Panc1 (cell line): ENCODE results near the gene DOCK3. TPM values are rescaled to one million over a fixed set of nuclear protein-coding genes. Genes with fewer than 3 reads are reported as not detected.

Source experiments
- ATAC-seq: fragments of 200-7000 bp; cut with Tn5 transposase; 2 replicates; pipeline ENCODE4 v1.9.1; 2020; ENCODE audit warnings: mild to moderate bottlenecking, moderate library complexity
- BruUV-seq: library from RNA; stranded (reverse); fragments of 400-500 nt; replicated peaks from 2 replicates; lab custom pipeline; 2021; lab: Mats Ljungman, UMichigan
- CTCF ChIA-PET: fragments of 300-600 bp; sonication (Branson Sonifier 250); formaldehyde crosslinking; loops from one replicate; lab custom pipeline; 2022; ENCODE audit warnings: antibody characterized with exemption; lab: Charles Lee
- POLR2A ChIA-PET: fragments of 300-600 bp; sonication (Branson Sonifier 250); formaldehyde crosslinking; loops from one replicate; lab custom pipeline; 2022; ENCODE audit warnings: antibody characterized with exemption; lab: Charles Lee
- DNase-seq: peaks from one replicate; pipeline ENCODE4 v3.0.0-alpha.2; 2010; ENCODE audit warnings: low read depth, low spot score
- H3K27ac ChIP-seq: 2 replicates; pipeline ENCODE4 v1.5.1; 2011; ENCODE audit warnings: mild to moderate bottlenecking, low read length, inconsistent platforms
- H3K27me3 ChIP-seq: fragments of 200-500 bp; sonication (Bioruptor generic); 2 replicates; pipeline ENCODE4 v1.6.0; 2014; ENCODE audit warnings: low read length, inconsistent platforms; ENCODE audit not compliant: control insufficient read depth, insufficient read depth
- H3K36me3 ChIP-seq: fragments of 200-500 bp; sonication (Bioruptor generic); 2 replicates; pipeline ENCODE4 v1.5.1; 2014; ENCODE audit warnings: inconsistent platforms, mild to moderate bottlenecking, low read length, moderate library complexity; ENCODE audit not compliant: control insufficient read depth, insufficient read depth
- H3K4me1 ChIP-seq: 2 replicates; pipeline ENCODE4 v1.5.1; 2011; ENCODE audit warnings: inconsistent platforms, mild to moderate bottlenecking, low read length, moderate library complexity; ENCODE audit not compliant: control insufficient read depth, insufficient read depth
- H3K4me3 ChIP-seq, 2 experiments: 2 replicates each; pipeline ENCODE4 v1.5.1; 2011 to 2012; ENCODE audit warnings: low read depth in 2 of 2, low read length in 2 of 2, mild to moderate bottlenecking in 2 of 2, inconsistent platforms in 1 of 2, moderate library complexity in 1 of 2
- H3K9me3 ChIP-seq: fragments of 200-500 bp; sonication (Bioruptor generic); 2 replicates; pipeline ENCODE4 v1.5.1; 2014; ENCODE audit warnings: low read depth, mild to moderate bottlenecking, inconsistent platforms, low read length, moderate library complexity; ENCODE audit not compliant: control insufficient read depth, insufficient read depth
- POLR2AphosphoS5 ChIP-seq: IDR thresholded peaks from 2 replicates; pipeline ENCODE4 v1.6.1; 2012; ENCODE audit warnings: mild to moderate bottlenecking, low read depth, low read length, moderate library complexity
- REST ChIP-seq, 2 experiments: IDR thresholded peaks; 2 replicates each; pipeline ENCODE4 v1.6.1; 2011 to 2012; ENCODE audit warnings: low read depth in 2 of 2, control low read depth in 1 of 2, low read length in 1 of 2, mild to moderate bottlenecking in 1 of 2, moderate library complexity in 1 of 2; ENCODE audit not compliant: insufficient read depth in 1 of 2
- SIN3A ChIP-seq: IDR thresholded peaks from 2 replicates; pipeline ENCODE4 v1.6.1; 2012; ENCODE audit warnings: low read depth, mild to moderate bottlenecking, low read length, moderate library complexity, borderline replicate concordance; ENCODE audit not compliant: insufficient read depth
- TCF7L2 ChIP-seq: IDR thresholded peaks from 2 replicates; pipeline ENCODE4 v1.6.1; 2011; ENCODE audit warnings: mild to moderate bottlenecking, low read depth, low read length, inconsistent platforms
- in situ Hi-C: cut with HindIII; loops from 2 replicates; pipeline ENCODE4 v1.10.0; 2016; ENCODE audit warnings: low sequenced_read_pairs, low pct_unique_long_range_greater_than_20kb
- intact Hi-C: fragments of 100-400 bp; cut with micrococcal nuclease; formaldehyde crosslinking; loops from one replicate; pipeline ENCODE4 v1.10.0; 2022; ENCODE audit not compliant: unreplicated experiment
- total RNA-seq: library from RNA; stranded (reverse); gene quantifications from one replicate; pipeline ENCODE4 v1.2.1, GENCODE V29; 2021; ENCODE audit not compliant: unreplicated experiment
- TF ChIP-seq, protein P1 (sequence below): fragments of 450-650 bp; IDR thresholded peaks from 2 replicates; pipeline ENCODE4 v1.5.1; 2017; ENCODE audit warnings: mild to moderate bottlenecking

DOCK3 gene
- total RNA-seq, 1 experiment from 2014 or later = 0.21 TPM

DNA sequence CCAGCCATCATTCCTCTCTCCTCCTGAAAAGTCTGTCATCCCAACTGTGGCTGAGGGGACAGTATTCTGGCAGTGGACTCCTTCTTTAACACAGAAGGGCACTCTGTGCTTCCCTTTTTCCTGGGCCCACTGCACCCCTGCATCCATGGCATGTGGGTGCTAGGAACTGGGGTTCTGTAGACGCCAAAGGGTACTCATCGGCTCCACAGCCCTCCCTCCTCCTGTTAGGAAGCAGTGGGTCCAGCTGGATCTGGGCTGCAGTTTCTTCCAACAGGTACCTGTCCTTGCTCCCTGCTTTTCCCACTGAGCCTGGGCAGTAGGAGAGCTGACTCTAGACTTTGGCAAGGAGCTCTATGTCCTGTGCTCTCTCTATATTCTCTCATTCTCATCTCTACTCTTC lies 704.0 kb downstream of the DOCK3 start:
- ChIA-PET POLR2A (no interaction called here), CTCF (interaction anchor here (0.6 kb wide), 1 partner anchor 278 kb away, joined by 3 read pairs; no protein-coding TSS in a partner anchor)
- BruUV-seq = no TSS peak
- ATAC-seq (no peak), DNase-seq (no peak)
- H3K36me3 ChIP-seq = no peaks in the 10 kb centered on the region; the same call in 1 of the 2 replicates
- intact Hi-C loops = loop anchor here (10.0 kb wide), 1 partner anchor 704 kb away; the partner anchor contains the start of gene DOCK3
- in situ Hi-C loops = no loop called here
- TF ChIP-seq SIN3A = no peak
- TF ChIP-seq REST (IDR thresholded peaks at IDR 0.05; ENCODE audit: insufficient read depth in 1 of 2, low read depth in 2 of 2, low read length in 1 of 2) = no peak
- TF ChIP-seq TCF7L2 = no peak
- TF ChIP-seq, protein P1, sequence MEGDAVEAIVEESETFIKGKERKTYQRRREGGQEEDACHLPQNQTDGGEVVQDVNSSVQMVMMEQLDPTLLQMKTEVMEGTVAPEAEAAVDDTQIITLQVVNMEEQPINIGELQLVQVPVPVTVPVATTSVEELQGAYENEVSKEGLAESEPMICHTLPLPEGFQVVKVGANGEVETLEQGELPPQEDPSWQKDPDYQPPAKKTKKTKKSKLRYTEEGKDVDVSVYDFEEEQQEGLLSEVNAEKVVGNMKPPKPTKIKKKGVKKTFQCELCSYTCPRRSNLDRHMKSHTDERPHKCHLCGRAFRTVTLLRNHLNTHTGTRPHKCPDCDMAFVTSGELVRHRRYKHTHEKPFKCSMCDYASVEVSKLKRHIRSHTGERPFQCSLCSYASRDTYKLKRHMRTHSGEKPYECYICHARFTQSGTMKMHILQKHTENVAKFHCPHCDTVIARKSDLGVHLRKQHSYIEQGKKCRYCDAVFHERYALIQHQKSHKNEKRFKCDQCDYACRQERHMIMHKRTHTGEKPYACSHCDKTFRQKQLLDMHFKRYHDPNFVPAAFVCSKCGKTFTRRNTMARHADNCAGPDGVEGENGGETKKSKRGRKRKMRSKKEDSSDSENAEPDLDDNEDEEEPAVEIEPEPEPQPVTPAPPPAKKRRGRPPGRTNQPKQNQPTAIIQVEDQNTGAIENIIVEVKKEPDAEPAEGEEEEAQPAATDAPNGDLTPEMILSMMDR = no peak
- TF ChIP-seq POLR2AphosphoS5 = no peak
- no peaks in the 10 kb centered on the region for H3K9me3 ChIP-seq
- H3K27ac ChIP-seq = no peak overlapping the region
- H3K27me3 ChIP-seq = no peaks in the 10 kb centered on the region
- no peak overlapping the region for H3K4me3 ChIP-seq
- H3K4me1 ChIP-seq = peaks cover 1% of the 10 kb centered on the region

DNA sequence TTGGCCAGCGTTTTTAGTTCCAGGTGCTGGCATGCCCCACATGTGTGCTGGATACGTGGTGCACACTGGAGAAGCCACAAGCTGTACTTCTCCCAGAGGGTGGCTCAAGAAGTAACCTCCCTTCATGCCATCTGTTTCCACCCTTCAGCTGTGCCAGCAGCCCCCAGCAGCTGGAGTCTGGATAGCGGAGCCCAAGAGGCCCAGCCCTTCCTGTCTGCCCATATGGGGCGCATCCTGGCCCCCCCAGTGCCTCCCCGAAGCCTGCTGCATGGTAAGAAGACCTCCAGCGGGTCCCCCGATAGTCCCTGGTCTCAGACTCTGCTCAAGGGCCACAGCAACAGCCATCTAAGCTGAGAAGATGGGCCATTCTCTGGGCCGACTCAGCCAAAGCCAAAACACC lies 704.6 kb downstream of the DOCK3 start:
- TF ChIP-seq SIN3A = no peak
- TF ChIP-seq POLR2AphosphoS5 = no peak
- TF ChIP-seq, protein P1 = no peak
- no peak for TF ChIP-seq TCF7L2
- no peak for TF ChIP-seq REST (IDR thresholded peaks at IDR 0.05; ENCODE audit: insufficient read depth in 1 of 2, low read depth in 2 of 2, low read length in 1 of 2)
- intact Hi-C loops = loop anchor here (10.0 kb wide), 1 partner anchor 704 kb away; the partner anchor contains the start of gene DOCK3

More for the DNA sequence above, 704.6 kb downstream of the DOCK3 start:
- no TSS peak for BruUV-seq
- CTCF ChIA-PET = no interaction called here
- POLR2A ChIA-PET = no interaction called here
- no peak for ATAC-seq
- in situ Hi-C loops = no loop called here
- no peak overlapping the region for H3K4me3 ChIP-seq
- H3K4me1 ChIP-seq = peaks cover 3% of the 10 kb centered on the region
- H3K27me3 ChIP-seq = no peaks in the 10 kb centered on the region
- no peak for DNase-seq
- no peaks in the 10 kb centered on the region for H3K9me3 ChIP-seq
- H3K27ac ChIP-seq = no peak overlapping the region
- H3K36me3 ChIP-seq = no peaks in the 10 kb centered on the region; the same call in 1 of the 2 replicates
